ENCODE data around the gene SUGP1.

The SUGP1 gene

DNA sequence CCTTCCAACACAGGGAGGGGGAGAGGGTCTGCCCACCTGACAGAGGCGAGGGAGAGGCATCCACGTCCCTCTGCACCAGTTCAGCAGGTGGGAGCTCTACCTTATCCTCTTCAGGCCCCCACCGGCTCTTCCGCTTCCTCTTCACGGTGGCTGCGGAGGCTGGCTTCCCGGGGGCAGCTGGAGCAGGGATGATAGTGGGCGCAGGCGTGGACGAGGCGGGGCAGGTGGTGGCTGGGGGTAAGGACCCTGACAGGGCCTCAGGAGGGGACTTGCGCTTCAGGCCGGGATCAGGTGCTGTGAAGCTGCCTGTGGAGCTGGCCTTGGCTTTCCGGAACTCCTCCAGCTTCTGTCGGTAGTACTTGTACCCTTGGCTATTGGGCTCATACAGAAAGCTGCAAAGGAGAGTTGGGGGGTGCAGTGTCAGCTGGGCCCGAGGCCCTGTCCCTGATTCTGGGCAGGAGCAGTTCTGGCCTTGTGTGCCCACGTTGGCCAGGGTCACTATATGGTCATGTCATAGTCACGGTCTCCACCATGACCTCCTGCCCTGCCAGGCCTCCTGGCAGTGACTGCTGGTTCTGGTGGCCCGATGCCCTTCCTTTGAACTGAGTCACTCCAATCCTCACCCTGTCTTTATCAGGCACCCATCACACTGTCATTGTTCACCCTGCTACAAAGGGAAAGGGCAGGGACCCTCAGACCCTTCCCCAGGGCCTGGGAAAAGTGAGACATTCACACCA is 23.2 kb downstream of the SUGP1 start:
- no peak for DNase-seq

DNA sequence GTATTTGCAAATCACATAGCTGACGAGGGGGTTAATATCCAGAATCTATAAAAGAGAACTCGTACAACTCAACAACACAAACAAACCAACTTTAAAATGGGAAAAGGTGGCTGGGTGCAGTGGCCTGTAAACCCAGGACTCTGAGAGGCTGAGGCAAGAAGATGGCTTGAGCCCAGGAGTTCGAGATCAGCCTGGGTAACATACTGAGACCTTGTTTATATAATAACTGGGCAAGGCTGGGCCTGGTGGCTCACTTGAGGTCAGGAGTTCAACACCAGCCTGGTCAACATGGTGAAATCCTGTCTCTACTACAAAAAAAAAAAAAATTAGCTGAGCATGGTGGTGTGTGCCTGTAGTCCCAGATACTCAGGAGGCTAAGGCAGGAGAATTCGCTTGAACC is 25.4 kb downstream of the SUGP1 start:
- no peak for DNase-seq

DNA sequence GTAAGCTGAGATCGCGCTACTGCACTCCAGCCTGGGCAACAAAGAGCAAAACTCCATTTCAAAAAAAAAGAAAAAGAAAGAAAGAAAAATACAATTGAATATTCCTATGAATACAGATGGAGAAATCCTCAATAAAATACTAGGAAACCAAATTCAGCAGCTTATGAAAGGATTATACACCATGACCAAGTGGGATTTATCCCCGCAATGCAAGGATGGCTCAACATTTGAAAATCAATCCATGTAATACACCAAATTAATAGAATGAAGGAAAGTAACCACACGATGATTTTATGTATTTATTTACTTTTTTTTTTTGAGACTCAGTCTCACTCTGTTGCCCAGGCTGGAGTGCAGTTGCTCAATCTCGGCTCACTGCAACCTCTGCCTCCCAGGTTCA is 27.7 kb downstream of the SUGP1 start:
- DNase-seq, result no peak

DNA sequence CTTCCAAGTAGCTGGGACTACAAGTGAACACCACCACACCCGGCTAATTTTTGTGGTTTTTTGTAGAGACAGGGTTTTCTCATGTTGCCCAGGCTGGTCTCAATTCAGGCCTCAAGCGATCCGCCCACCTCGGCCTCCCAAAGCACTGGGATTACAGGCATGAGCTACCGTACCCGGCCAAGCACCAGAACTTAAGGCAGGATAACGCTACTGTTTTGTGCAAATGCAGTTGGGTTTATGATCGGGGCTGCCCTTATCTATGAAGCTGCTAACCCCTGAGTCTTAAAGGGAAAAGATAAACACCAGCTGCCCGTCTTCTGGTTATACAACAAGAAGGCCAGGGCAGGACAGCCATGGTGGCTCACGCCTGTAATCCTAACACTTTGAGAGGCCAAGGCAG is 34.6 kb downstream of the SUGP1 start:
- DNase-seq, result no peak

DNA sequence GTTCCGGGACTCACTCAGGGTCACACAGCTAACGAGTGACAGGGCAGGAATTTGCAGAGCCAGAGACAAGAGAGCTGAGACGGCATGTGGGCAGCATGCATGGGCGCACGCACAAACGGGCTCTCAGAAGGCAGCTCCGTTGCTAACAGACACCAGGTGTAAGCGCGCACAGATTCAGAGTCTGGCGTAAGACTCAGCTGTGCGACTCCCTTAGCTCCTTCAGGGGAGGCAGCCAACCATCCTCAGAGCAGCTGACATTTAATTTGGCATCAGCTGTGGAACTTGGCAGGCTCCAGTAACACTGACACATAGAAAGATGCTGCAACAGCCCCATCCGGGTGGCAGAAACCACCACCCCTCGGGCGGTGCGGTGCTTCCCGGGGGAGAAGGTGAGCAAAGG is 39.7 kb downstream of the SUGP1 start:
- no peak for DNase-seq

DNA sequence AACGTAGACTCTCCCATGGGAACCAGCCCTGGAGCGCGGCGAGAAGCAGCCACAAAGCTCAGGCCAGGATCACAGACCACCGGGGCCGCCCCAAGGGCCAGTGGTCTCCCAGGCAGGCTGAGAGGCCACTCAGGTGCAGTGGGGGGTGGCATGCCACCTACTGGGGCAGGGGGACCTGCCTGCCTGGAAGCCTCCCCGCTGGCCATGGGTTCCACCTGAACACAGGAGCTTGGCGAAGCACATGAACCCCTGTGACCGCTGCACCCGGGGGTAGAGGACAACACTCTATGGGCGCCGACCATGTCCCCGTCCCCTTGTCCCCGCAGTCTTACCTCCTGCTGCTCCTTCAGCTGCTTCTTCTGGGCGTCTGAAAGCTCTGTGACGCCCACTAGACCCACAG is 40.5 kb downstream of the SUGP1 start:
- no peak for DNase-seq

DNA sequence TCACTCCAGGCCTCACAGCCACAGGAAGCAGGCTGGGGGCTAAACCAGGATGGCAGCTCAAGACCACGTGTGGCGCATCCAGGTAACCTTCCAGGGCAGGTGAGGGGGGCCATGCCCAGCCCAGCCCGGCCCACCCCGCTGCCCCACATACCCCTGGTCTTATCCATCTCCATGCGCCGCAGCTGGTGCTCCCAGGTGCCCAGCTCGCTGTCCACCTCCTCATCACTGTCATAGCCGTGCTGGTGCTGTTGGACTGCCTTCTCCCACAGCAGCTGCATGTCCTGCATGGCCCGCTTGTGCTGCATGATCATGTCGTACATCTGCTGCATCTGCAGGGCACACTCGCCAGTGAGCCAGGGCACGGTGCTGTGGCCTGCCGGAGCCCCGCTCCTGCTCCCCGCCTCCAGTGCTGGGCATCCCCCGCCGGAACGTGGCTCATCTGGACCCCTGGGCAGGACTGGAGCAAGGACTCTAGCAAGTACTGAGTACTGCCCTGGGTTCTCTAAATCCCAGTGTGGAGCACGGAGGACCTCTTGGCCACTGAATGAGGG is 41.2 kb downstream of the SUGP1 start:
- no peak for DNase-seq

DNA sequence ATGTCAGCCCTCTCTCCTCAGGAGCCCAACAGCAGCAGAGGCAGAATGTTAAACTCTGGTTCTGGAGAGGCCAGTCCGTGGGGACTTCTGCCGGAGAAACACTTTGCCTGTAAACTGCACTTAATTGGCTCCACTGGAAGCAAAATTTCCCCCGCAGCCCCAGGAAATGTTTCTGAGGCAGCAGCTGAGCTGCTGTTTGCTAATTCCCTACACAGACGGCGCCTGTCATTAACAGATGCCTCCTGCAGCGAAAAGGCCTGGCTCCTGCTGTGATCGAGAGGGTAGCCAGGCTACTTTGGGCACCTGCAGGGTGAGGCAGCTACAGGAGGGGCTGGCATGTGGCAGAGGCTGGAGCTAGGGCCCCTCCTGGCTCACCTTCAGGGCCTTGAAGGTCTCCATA is 42.0 kb downstream of the SUGP1 start:
- no peak for DNase-seq

DNA sequence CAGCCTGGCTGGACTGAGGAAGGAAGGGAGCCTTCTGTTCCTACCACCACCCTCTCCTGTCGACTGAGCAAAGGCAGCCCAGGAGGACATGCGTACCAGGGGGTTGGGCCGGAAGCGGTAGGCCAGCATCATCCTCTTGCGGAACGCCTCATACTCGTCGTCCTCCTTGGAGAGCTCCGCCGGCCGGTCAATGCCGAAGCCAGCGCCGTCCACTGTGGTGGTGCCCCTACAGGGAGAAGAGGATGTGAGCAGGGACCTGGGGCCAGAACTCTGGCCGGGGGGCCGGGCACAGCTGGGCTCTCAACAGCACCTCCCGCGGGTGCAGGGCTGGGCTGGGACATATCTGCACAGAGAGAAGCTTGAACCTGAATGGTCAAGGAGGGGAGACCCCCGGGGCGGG is 43.5 kb downstream of the SUGP1 start:
- no peak for DNase-seq

DNA sequence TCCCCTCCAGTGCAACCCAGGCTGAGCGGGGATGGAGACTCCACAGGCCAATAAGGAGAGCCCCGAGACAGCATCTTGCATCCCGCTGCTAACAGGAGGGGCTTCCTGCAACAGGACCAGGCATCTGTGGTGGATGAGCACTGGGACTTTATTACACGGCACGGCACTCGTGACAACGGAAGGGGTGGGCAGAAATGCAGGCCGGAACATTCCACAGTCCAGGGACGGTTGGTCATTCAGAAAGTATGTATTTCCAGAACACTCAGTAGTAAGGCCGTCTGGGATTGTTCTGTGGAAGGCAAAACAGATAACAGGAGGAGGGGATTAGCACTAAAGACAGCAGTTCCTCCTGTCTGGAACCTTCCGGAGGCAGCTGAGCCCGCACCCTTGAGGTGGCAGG is 43.9 kb downstream of the SUGP1 start:
- DNase-seq, result no peak

DNA sequence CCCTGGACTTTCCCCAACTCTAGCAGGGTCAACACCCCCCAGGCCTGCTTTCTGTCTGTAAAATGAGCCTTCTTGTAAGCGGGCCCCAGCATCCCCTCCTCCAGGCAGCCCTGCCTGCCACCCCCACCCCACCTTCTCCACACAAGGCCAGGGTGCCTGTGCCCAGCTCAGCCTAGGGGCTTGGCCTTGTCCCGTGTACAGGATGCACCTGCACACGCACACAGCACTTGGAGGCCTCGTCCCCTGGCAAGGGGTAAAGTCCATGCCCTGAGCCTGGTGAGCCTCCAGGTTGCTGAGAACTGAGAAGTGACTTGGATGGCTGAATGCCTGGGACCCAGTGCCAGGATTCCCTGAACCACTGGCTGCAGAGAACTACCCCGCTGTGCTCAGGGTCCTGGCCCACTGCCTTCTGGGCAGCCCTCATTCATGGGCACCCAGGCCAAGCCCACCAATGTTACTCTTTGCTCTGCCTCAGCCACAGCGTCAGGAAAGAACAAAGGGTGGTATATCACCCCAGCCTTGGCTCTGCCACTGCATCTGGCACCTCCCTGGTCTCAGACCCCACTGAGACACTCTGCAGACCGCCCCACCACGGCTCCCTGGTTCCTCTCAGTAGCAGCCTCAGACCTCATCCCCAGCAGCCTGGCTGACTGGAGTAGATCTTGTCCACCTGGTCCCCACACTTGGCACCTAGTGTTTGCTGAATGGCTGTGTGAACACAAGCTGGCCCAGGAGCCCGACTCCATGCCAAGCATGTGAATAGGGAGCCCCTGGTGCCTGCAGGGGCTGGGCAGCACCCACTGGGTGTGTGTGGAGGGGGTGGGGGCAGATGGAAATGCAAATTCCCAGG is 45.4 kb downstream of the SUGP1 start:
- DNase-seq, result no peak

DNA sequence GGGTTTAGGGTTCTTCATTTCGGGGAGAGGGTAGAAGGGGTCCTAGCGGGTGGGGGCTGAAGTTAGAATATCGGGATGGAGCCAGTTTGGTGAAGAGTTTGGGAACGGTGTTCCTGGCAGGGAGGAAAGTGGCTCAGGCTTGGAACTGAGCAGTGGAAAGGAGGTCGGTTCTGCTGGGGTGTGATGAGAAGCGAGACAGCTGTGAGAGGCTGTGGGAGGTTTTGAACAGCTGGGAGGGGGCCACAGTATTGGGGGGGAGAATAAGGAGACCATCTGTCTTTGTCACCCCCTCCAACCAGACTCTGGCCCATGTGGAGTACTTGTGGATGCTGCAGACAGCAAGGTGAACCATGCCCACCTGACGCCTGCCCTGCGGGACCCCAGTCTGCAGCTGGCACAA is 46.2 kb downstream of the SUGP1 start:
- DNase-seq, result no peak

DNA sequence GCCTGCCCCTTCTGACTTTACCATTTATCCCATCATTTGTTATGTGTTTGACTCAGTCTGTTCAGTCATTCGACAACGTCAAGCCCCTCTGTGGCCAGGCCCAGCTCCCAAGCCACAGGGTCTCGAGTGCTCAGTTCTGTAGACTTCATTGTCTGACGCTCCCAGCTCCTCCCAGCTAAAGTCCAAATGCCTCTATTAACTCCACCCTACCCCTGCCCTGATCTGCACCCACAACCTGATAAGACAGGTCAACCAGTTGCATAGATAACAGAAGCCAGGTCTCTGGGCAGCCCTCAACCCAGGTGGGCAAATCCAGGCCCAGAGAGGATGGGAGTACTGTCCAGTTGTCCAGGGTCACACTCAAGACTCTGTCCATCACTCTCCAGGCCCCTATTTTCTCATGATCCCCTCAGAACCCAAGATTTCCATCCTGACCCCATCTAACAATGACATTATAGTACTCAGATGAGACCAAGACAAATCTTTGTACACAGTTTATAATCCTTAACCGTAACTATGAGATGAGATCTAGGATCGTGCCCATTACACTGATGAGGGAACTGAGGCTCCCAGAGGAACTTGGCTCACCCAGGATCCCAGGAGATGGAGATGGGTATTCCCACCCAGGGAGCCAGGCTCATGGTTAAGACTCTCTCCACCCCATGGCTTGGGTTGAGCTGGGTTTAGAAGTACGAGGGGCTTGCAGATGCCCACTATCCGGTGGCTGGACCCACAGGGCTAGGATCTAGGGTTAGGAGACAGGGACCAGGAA is 48.3 kb downstream of the SUGP1 start:
- no peak for DNase-seq

DNA sequence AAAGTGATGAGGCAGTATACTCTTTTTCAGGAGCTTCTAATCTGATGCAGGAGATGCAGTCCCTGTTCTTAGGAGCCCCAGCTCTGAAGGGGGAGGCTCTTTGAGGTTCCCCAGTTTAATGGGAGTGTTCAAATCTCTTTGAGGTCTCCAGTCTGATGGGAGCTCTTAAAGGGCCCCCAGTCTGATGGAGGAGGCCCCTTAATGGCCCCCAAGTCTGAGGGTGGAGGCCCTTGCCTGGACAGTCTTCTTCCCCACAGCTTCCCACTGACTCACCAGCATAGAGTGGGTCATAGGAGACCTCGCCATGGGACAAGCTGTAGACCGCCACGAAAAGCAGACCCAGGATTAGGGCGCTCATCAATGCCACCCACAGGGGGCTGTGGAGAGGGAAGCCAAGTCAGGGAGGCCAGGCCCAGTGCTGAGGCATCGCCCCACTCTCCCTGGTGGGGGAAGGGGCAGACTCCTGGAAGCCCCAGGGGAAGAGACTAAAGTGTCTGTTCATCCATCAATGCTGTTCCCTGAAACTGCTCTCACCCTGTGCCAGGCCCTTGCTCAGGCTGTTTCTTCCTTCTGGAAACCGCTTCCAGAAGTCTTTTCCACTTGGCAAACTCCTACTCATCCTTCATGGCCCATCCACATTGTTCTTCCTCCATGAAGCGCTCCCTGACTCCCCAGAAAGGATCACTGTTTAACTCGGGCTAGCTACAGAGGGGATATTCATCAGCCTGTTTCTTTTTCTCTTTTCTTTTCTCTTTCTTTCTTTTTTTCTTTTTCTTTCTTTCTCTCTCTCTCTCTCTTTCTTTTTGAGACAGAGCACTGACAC is 49.3 kb downstream of the SUGP1 start:
- no peak for DNase-seq

DNA sequence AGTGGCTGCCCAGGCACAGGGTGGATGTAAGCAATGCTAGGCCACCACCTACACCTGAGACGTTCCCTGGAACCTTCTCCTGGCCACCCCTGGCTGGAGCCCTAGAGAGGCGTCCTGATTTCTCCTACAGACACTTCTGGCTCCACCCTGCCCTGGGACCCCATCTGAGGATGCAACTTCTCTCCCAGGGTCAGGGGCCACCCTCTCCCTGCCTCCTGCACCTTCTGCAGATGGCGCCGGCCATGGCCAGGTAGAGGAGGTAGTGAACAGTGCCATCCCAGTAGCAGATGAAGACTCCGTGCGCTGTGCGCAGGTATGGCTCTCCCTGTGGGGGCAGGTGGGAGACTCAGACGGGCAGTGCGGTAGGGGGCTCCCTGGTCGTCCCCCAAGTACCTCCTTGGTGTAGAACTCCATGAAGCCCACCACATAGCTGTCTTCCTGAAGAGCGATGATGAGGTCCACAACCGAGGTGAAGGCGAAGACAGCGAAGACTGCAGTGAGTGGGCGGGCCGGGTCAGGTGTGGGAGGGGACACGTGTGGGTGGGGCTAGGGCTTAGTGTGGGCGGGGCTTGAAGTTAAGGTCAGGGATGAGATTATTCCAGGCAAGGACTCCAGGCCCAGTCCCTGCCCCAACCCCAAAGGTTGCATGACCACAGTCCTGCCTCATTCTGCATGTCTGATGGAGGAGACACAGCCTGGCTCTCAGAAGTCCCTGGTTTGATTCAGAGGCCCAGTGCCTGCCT is 50.2 kb downstream of the SUGP1 start:
- DNase-seq, result no peak

DNA sequence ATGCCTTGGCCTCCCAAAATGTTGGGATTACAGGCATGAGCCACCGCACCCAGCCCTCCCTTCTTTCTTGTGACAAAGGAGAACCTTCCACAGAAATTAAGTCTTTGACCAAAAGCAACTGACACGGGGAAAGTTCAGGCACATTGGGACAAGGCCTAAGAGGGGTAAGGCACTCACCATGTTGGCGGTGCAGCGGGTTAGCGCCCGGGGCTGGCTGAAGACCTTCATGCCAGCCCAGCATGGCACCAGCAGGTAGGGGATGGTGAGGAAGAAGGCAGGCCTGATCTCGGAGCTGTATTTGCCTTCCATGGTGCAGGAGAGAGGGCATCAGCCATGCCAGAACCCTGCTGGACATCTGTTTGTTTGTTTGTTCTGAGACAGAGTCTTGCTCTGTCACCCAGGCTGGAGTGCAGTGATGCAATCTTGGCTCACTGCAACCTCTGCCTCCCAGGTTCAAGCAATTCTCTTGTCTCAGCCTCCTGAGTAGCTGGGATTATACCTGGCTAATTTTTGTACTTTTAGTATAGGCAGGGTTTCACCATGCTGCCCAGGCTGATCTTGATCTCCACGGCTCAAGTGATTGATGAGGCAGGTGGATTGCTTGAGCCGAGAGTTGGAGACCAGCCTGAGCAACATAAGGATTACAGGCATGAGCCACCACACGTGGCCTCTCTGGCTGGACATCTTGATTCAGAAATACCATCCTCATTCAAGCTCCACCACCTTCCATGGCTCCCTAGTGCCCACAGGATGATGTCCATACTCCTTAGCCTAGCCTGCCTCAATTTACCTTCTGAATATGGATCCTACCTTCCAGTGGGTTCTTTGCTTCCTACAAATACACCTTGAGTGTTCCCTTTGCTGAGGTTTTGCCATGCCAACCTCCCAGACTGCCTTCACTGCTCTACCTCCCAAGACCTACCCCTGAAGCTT is 51.6 kb downstream of the SUGP1 start:
- DNase-seq, result no peak

DNA sequence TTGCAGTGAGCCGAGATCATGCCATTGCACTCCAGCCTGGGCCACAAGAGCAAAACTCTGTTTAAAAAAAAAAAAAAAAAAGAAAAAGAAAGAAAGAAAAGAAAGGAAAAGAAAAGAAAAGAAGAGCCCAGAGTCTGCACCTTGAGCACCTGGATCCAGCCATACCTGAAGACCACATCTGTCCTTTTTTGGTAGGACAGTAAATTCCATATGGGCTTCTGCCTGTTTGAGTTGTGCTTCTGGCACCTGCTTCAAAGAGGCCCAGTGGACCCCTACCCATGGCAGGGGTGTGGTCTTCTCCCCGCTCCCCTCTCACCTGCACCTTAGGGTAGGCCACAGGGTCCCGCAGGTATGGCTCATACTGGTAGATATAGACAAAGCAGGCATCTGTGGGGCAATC is 53.0 kb downstream of the SUGP1 start:
- DNase-seq, result no peak

DNA sequence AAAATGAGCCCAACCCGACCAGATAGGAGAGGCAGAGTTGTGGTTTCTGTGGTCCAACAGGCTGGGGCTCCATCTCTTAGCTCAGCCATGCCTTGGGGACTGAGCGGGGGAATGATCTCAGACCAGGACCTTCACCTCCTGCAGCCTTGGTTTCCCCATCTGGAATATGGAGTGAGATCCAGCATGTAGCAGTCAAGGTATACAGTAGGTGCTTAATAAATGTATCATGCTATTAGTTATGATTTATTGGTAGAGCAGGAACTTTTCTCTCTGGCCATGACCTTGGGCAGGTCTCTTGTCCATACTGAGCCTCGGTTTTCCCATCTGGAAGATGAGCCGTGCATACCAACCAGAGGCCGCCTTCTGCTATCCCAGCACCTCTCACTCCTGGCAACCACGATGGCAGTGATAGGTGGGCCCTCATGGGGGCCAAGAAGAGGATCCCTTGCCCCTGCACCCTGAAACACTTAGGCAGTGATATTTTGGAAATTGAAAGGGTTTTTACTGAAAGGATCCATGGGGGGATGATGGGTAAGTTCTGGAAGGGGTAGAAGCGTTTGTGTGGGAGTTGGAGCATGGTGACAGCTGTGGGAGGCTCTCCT is 56.3 kb downstream of the SUGP1 start:
- DNase-seq, result no peak

DNA sequence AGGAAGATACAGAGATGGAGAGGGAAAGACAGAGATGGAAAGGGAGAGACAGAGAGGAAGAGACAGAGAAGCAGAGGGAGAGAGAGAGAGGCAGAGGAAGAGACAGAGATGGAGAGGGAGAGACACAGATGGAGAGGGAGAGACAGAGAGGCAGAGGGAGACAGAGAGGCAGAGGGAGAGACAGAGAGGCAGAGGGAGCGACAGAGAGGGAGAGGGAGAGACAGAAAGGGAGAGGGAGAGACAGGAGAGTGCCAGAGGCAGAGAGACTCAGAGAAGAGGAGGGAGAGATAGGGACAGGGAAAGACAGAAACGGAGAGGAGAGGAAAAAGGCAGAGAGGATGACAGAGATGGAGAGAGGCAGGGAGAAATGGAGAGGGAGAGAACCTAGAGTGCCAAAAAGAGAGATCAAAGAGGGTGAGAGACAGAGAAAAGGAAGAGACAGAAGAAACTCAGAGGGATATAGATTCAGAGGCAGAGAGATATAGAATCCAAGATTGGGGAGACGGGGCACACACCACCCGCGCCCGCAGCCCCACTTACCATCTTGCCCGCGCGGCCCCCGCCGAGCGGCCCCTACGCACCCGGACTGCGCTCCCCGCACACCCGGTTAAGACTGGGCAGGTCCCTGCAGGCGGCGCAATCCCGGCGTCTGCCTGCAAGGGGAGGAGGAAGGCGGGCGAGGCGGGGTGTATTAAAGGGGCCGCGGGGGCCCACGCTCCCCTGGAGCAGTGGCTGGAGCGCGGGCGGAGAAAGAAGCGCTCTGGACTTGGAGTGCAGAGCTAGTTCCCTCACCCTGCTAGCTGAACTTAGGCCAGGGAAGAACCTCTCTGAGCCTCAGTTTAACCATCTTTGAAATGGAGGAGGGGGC is 57.9 kb downstream of the SUGP1 start:
- DNase-seq, result no peak

Data from AML-193 (cell line).